ENCODE measurements around the gene BMX. TPM values are rescaled to one million over a fixed set of nuclear protein-coding genes. Genes with fewer than 3 reads are reported as not detected.

Gene BMX
- total and polyA plus RNA-seq, 2 donors (not counting 1 experiment from before 2014, with no cell fraction given): not detected

DNA sequence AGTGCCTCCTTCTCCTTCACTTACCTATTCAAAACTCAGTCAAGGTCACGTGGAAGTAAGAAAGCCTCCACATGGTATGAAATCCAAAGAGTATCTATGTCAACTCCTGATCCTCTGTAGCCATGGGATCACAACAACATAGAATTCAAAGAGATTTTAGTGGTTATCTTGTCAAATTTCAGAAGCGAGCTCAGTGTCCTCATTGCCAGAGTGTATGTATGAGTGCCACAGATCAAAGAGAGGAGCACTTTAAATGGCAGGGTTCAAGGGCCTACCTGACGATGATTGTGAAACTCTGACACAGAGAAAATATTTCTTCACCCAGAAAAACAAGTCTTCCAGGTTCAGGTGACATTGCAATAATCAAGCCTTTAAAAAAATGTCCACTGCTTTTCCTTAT lies 101.3 kb downstream of the BMX start:
- Histone ChIP-seq H3K9ac (ENCODE audit: low read length) (no peak overlapping the region), H2AFZ (ENCODE audit: insufficient read depth, low read depth, low read length, poor library complexity, severe bottlenecking) (no peak overlapping the region), H4K20me1 (ENCODE audit: control insufficient read depth, insufficient read depth, low read length, poor library complexity, severe bottlenecking) (no peaks in the 10 kb centered on the region), H3K79me2 (ENCODE audit: control insufficient read depth, insufficient read depth, low read length) (no peaks in the 10 kb centered on the region), H3K27ac (ENCODE audit: low read length in 2 of 2) (no peak overlapping the region), H3K4me1 (ENCODE audit: control insufficient read depth in 2 of 2, insufficient read depth in 2 of 2, low read length in 2 of 2) (no peaks in the 10 kb centered on the region), H3K27me3 (replicated peaks in 1 of 4; ENCODE audit: control extremely low read depth in 1 of 4, control insufficient read depth in 3 of 4, insufficient read depth in 4 of 4, low read length in 3 of 4) (peaks cover 0 to 11% (median 0%) of the 10 kb centered on the region in 4 experiments), H3K4me2 (replicated peaks; ENCODE audit: low read depth, low read length, poor library complexity, severe bottlenecking) (no peak overlapping the region), H3K36me3 (replicated peaks in 1 of 2; ENCODE audit: control extremely low read depth in 1 of 2, control insufficient read depth in 1 of 2, extremely low read depth in 1 of 2, insufficient read depth in 2 of 2, low read length in 1 of 2) (no peaks in the 10 kb centered on the region), H3K4me3 (ENCODE audit: control extremely low read depth in 1 of 5, extremely low read depth in 1 of 5, insufficient read depth in 1 of 5, low read depth in 2 of 5, low read length in 4 of 5) (no peak overlapping the region), H3K9me3 (ENCODE audit: control extremely low read depth in 1 of 3, control insufficient read depth in 2 of 3, insufficient read depth in 1 of 3, low read length in 2 of 3) (no peaks in the 10 kb centered on the region)
- H3K4me1 Mint-ChIP-seq: no peaks in the 10 kb centered on the region
- no peak overlapping the region for H3K27ac Mint-ChIP-seq
- POLR2A ChIA-PET: no interaction called here
- H3K9me3 Mint-ChIP-seq (ENCODE audit: insufficient read depth): no peaks in the 10 kb centered on the region
- CTCF ChIA-PET: no interaction called here
- no peak for DNase-seq
- no peak overlapping the region for H3K4me3 Mint-ChIP-seq
- intact Hi-C loops (cut with micrococcal nuclease): no loop called here
- WGBS (ENCODE audit: insufficient coverage): 80% methylated on average over 1 of the region's 3 CpGs
- no peak for ATAC-seq (ENCODE audit: low read depth)
- peaks cover 12% of the 10 kb centered on the region for H3K27me3 Mint-ChIP-seq
- no peak for TF ChIP-seq EZH2 (IDR thresholded peaks at IDR 0.05; ENCODE audit: borderline replicate concordance, insufficient read depth, low read depth, low read length, poor library complexity, severe bottlenecking)
- TF ChIP-seq, protein P1, sequence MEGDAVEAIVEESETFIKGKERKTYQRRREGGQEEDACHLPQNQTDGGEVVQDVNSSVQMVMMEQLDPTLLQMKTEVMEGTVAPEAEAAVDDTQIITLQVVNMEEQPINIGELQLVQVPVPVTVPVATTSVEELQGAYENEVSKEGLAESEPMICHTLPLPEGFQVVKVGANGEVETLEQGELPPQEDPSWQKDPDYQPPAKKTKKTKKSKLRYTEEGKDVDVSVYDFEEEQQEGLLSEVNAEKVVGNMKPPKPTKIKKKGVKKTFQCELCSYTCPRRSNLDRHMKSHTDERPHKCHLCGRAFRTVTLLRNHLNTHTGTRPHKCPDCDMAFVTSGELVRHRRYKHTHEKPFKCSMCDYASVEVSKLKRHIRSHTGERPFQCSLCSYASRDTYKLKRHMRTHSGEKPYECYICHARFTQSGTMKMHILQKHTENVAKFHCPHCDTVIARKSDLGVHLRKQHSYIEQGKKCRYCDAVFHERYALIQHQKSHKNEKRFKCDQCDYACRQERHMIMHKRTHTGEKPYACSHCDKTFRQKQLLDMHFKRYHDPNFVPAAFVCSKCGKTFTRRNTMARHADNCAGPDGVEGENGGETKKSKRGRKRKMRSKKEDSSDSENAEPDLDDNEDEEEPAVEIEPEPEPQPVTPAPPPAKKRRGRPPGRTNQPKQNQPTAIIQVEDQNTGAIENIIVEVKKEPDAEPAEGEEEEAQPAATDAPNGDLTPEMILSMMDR (IDR thresholded peaks at IDR 0.05): no peak

DNA sequence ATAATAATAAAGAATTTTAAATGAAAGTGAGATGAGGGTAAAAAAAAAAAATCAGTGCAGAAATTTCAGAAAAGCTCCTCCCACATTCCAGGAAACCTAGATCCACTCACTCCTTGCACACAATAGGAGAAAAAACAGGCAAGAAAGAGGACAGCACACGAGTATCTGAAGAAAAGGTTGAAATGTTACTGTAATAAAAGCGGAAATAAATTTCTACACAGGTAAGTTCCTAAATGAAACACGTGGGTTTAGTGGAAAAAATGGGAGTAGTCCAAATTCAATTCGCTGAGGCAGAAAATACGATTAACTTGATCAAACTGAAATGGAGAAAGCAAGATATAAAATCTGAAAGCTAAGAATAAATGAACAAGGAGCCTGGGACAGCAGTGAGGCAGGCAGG lies 102.2 kb downstream of the BMX start:
- intact Hi-C loops (cut with micrococcal nuclease): no loop called here
- Histone ChIP-seq H3K27me3 (replicated peaks in 1 of 4; ENCODE audit: control extremely low read depth in 1 of 4, control insufficient read depth in 3 of 4, insufficient read depth in 4 of 4, low read length in 3 of 4) (peaks cover 0 to 11% (median 0%) of the 10 kb centered on the region in 4 experiments), H3K9me3 (ENCODE audit: control extremely low read depth in 1 of 3, control insufficient read depth in 2 of 3, insufficient read depth in 1 of 3, low read length in 2 of 3) (no peaks in the 10 kb centered on the region), H3K4me2 (replicated peaks; ENCODE audit: low read depth, low read length, poor library complexity, severe bottlenecking) (no peak overlapping the region), H3K79me2 (ENCODE audit: control insufficient read depth, insufficient read depth, low read length) (no peaks in the 10 kb centered on the region), H3K36me3 (replicated peaks in 1 of 2; ENCODE audit: control extremely low read depth in 1 of 2, control insufficient read depth in 1 of 2, extremely low read depth in 1 of 2, insufficient read depth in 2 of 2, low read length in 1 of 2) (no peaks in the 10 kb centered on the region), H2AFZ (ENCODE audit: insufficient read depth, low read depth, low read length, poor library complexity, severe bottlenecking) (no peak overlapping the region), H3K9ac (ENCODE audit: low read length) (no peak overlapping the region), H3K27ac (ENCODE audit: low read length in 2 of 2) (no peak overlapping the region), H3K4me1 (ENCODE audit: control insufficient read depth in 2 of 2, insufficient read depth in 2 of 2, low read length in 2 of 2) (no peaks in the 10 kb centered on the region), H3K4me3 (ENCODE audit: control extremely low read depth in 1 of 5, extremely low read depth in 1 of 5, insufficient read depth in 1 of 5, low read depth in 2 of 5, low read length in 4 of 5) (no peak overlapping the region), H4K20me1 (ENCODE audit: control insufficient read depth, insufficient read depth, low read length, poor library complexity, severe bottlenecking) (no peaks in the 10 kb centered on the region)
- no peak for DNase-seq
- CTCF ChIA-PET: no interaction called here
- H3K27me3 Mint-ChIP-seq: peaks cover 12% of the 10 kb centered on the region
- no peak overlapping the region for H3K27ac Mint-ChIP-seq
- no CpG with 5 or more reads among the region's 5 CpGs for whole genome bisulfite sequencing (ENCODE audit: insufficient coverage)
- no peak for ATAC-seq (ENCODE audit: low read depth)
- POLR2A ChIA-PET: no interaction called here
- TF ChIP-seq, protein P1 (IDR thresholded peaks at IDR 0.05): no peak
- no peak for TF ChIP-seq EZH2 (IDR thresholded peaks at IDR 0.05; ENCODE audit: borderline replicate concordance, insufficient read depth, low read depth, low read length, poor library complexity, severe bottlenecking)
- no peaks in the 10 kb centered on the region for H3K4me1 Mint-ChIP-seq
- H3K4me3 Mint-ChIP-seq: no peak overlapping the region
- H3K9me3 Mint-ChIP-seq (ENCODE audit: insufficient read depth): no peaks in the 10 kb centered on the region

All from B cell (primary cell).